HL-60 (cell line): ENCODE data around the gene PIK3R1.

Source experiments
- GABPA ChIP-seq: IDR thresholded peaks from 2 replicates; pipeline ENCODE4 v1.6.1; 2012; ENCODE audit warnings: low read depth
- POLR2AphosphoS5 ChIP-seq: IDR thresholded peaks from 2 replicates; pipeline ENCODE4 v1.6.1; 2012; ENCODE audit warnings: low read depth
- SPI1 ChIP-seq: IDR thresholded peaks from 2 replicates; pipeline ENCODE4 v1.6.1; 2012; ENCODE audit warnings: low read depth, mild to moderate bottlenecking, borderline replicate concordance
- TF ChIP-seq, protein P1 (sequence below): IDR thresholded peaks from 2 replicates; pipeline ENCODE4 v1.6.1; 2012; ENCODE audit warnings: low read depth; ENCODE audit not compliant: insufficient replicate concordance
- TF ChIP-seq, protein P2 (sequence below): IDR thresholded peaks from one replicate; pipeline ENCODE4 v1.5.1; 2011; ENCODE audit warnings: low read length, control low read depth, inconsistent platforms; ENCODE audit not compliant: insufficient read depth

DNA sequence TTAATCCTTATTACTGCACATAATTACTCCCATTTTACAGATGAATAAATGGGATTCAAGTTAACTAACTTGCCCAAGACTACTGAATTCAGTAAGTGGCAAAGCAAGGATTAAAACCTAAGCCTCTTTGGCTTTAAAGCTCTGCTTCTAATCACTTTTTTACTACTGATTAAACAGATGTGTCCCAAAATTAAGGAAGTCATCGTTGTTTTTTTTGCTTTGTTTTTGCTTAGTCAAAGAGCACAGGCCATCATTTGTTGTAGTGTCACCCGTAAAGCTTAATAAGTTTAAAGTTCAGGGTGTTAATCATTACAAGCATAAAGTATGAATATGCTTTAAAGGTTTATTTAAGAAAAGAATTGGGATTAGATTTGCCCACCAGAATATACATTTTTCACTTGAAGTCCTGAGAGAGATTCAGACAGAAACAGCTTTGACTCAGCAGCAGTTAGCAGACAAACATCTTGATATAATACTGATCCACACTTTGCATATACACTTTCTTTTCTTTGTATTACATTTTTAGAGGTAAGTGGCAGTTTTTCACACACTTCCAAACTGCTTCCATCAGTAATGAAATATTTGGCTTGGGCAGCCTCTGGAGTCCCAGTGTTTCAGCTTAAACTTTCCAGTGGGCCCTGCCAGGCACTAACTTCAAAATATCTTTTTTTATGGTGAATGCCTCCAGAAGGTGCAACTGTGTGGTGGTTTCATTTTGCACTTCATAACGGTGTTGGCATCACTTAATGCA lies 52.7 kb downstream of the PIK3R1 start:
- TF ChIP-seq, protein P1, sequence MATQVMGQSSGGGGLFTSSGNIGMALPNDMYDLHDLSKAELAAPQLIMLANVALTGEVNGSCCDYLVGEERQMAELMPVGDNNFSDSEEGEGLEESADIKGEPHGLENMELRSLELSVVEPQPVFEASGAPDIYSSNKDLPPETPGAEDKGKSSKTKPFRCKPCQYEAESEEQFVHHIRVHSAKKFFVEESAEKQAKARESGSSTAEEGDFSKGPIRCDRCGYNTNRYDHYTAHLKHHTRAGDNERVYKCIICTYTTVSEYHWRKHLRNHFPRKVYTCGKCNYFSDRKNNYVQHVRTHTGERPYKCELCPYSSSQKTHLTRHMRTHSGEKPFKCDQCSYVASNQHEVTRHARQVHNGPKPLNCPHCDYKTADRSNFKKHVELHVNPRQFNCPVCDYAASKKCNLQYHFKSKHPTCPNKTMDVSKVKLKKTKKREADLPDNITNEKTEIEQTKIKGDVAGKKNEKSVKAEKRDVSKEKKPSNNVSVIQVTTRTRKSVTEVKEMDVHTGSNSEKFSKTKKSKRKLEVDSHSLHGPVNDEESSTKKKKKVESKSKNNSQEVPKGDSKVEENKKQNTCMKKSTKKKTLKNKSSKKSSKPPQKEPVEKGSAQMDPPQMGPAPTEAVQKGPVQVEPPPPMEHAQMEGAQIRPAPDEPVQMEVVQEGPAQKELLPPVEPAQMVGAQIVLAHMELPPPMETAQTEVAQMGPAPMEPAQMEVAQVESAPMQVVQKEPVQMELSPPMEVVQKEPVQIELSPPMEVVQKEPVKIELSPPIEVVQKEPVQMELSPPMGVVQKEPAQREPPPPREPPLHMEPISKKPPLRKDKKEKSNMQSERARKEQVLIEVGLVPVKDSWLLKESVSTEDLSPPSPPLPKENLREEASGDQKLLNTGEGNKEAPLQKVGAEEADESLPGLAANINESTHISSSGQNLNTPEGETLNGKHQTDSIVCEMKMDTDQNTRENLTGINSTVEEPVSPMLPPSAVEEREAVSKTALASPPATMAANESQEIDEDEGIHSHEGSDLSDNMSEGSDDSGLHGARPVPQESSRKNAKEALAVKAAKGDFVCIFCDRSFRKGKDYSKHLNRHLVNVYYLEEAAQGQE, result no peak
- TF ChIP-seq, protein P2, sequence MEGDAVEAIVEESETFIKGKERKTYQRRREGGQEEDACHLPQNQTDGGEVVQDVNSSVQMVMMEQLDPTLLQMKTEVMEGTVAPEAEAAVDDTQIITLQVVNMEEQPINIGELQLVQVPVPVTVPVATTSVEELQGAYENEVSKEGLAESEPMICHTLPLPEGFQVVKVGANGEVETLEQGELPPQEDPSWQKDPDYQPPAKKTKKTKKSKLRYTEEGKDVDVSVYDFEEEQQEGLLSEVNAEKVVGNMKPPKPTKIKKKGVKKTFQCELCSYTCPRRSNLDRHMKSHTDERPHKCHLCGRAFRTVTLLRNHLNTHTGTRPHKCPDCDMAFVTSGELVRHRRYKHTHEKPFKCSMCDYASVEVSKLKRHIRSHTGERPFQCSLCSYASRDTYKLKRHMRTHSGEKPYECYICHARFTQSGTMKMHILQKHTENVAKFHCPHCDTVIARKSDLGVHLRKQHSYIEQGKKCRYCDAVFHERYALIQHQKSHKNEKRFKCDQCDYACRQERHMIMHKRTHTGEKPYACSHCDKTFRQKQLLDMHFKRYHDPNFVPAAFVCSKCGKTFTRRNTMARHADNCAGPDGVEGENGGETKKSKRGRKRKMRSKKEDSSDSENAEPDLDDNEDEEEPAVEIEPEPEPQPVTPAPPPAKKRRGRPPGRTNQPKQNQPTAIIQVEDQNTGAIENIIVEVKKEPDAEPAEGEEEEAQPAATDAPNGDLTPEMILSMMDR, result no peak
- TF ChIP-seq POLR2AphosphoS5 (no peak), SPI1 (no peak), GABPA (no peak)
